Osteocyte (in vitro differentiated cells): ENCODE data around the gene PRAMEF33. TPM values are rescaled to one million over a fixed set of nuclear protein-coding genes. Genes with fewer than 3 reads are reported as not detected.
"Not testable (repeated sequence)": the region's sequence is repeated elsewhere in the genome, so short reads cannot be mapped to it uniquely, and the experiment has no call there.

ENCODE experiments used
- DNase-seq: peaks from one replicate; pipeline ENCODE4 v3.0.0; 2021; ENCODE audit warnings: mixed read lengths; ENCODE audit not compliant: unreplicated experiment; ENCODE audit errors: extremely low spot score
- H3K27ac Mint-ChIP-seq: one replicate; pipeline ENCODE4 v1.8.0; 2021; ENCODE audit warnings: mild to moderate bottlenecking, mixed read lengths; ENCODE audit not compliant: unreplicated experiment
- H3K27me3 Mint-ChIP-seq: one replicate; pipeline ENCODE4 v1.8.0; 2021; ENCODE audit warnings: mixed read lengths; ENCODE audit not compliant: unreplicated experiment
- H3K36me3 Mint-ChIP-seq: one replicate; pipeline ENCODE4 v1.8.0; 2021; ENCODE audit warnings: mixed read lengths; ENCODE audit not compliant: unreplicated experiment
- H3K4me1 Mint-ChIP-seq: one replicate; pipeline ENCODE4 v1.8.0; 2021; ENCODE audit warnings: mixed read lengths; ENCODE audit not compliant: unreplicated experiment
- H3K4me3 Mint-ChIP-seq: one replicate; pipeline ENCODE4 v1.8.0; 2021; ENCODE audit warnings: mild to moderate bottlenecking, moderate library complexity, mixed read lengths; ENCODE audit not compliant: unreplicated experiment
- H3K9me3 Mint-ChIP-seq: one replicate; pipeline ENCODE4 v1.8.0; 2021; ENCODE audit warnings: mixed read lengths; ENCODE audit not compliant: unreplicated experiment
- long read RNA-seq: library from polyadenylated mRNA; unstranded; transcript quantifications from one replicate; pipeline ENCODE4 v2.0.0, GENCODE V29; 2021
- total RNA-seq: library from RNA; stranded (reverse); gene quantifications from 2 replicates; pipeline ENCODE4 v1.2.1, GENCODE V29; 2021

Gene PRAMEF33, protein sequence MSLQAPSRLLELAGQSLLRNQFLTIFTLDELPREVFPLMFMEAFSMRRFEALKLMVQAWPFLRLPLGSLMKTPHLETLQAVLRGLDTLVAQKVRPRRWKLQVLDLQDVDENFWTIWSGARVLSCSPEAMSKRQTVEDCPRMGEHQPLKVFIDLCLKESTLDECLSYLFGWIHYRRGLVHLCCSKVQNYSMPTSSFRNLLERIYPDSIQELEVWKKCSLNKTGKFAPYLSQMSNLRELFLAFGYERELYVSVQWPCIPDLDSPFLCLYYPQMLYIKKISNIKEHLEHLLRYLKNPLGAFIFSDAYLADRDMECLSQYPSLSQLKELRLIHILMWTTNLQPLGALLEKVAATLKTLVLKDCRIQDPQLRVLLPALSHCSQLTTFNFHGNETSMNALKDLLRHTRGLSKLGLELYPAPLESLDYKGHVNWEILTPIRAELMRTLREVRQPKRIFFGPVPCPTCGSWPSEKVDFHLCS
- not detected in 2 replicates for total RNA-seq
- long read RNA-seq = 0 reads

- not testable (repeated sequence) for H3K9me3 Mint-ChIP-seq, DNase-seq, H3K36me3 Mint-ChIP-seq, H3K27me3 Mint-ChIP-seq, H3K27ac Mint-ChIP-seq, H3K4me3 Mint-ChIP-seq, H3K4me1 Mint-ChIP-seq
Measured at GRCh38 chr1:13303239-13303638, at the start of gene PRAMEF33. Gene PRAMEF33 (plus strand): TSS chr1:13303539. CDS start chr1:13305955, 2,416 bp downstream.

GRCh38 chr1:13253898-13254297 is 49.4 kb upstream of the PRAMEF33 start, which contains the start of gene PRAMEF5:
Gene PRAMEF5 (plus strand): TSS chr1:13254198. CDS start chr1:13259269, 5,071 bp downstream.
- H3K27me3 Mint-ChIP-seq, H3K4me1 Mint-ChIP-seq, H3K9me3 Mint-ChIP-seq, H3K27ac Mint-ChIP-seq, DNase-seq, H3K4me3 Mint-ChIP-seq, H3K36me3 Mint-ChIP-seq: not testable (repeated sequence)

DNA sequence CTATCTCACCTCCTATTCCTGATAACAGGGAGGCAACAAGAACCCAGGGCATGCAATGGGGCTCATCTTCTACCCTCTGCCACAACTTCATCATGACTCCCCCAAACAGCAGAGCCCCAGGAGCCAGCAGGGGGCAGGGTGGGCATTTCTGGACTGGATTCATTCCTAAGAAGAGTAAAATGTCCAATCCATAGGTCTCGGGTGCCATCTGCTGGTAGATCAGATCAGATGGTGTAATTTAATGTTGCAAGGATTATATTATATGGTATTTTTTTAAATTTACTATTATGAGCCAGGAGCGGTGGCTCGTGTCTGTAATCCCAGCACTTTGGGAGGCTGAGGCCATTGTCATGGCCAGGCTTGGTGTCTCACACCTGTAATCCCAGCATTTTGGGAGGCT is 38.2 kb upstream of the PRAMEF33 start:
- DNase-seq, H3K27me3 Mint-ChIP-seq, H3K9me3 Mint-ChIP-seq, H3K36me3 Mint-ChIP-seq, H3K27ac Mint-ChIP-seq, H3K4me1 Mint-ChIP-seq, H3K4me3 Mint-ChIP-seq: not testable (repeated sequence)

- not testable (repeated sequence) for H3K4me3 Mint-ChIP-seq
Measured at GRCh38 chr1:13277016-13277415, 26.3 kb upstream of the PRAMEF33 start.

GRCh38 chr1:13279617-13280016 is 23.7 kb upstream of the PRAMEF33 start:
- not testable (repeated sequence) for DNase-seq, H3K27ac Mint-ChIP-seq, H3K27me3 Mint-ChIP-seq, H3K4me3 Mint-ChIP-seq, H3K36me3 Mint-ChIP-seq, H3K9me3 Mint-ChIP-seq, H3K4me1 Mint-ChIP-seq

More at GRCh38 chr1:13277016-13277415, 26.3 kb upstream of the PRAMEF33 start:
- not testable (repeated sequence) for H3K36me3 Mint-ChIP-seq, H3K27me3 Mint-ChIP-seq, H3K4me1 Mint-ChIP-seq, H3K9me3 Mint-ChIP-seq, H3K27ac Mint-ChIP-seq, DNase-seq

- H3K4me1 Mint-ChIP-seq, DNase-seq, H3K36me3 Mint-ChIP-seq, H3K27ac Mint-ChIP-seq, H3K4me3 Mint-ChIP-seq, H3K9me3 Mint-ChIP-seq, H3K27me3 Mint-ChIP-seq: not testable (repeated sequence)
Measured at GRCh38 chr1:13285037-13285436, 18.3 kb upstream of the PRAMEF33 start, which contains the start of gene PRAMEF8. Gene PRAMEF8 (minus strand): TSS chr1:13285137. CDS start chr1:13284091, 1,046 bp downstream.

GRCh38 chr1:13289030-13289429 is 14.3 kb upstream of the PRAMEF33 start:
- not testable (repeated sequence) for H3K36me3 Mint-ChIP-seq, H3K4me1 Mint-ChIP-seq, H3K27me3 Mint-ChIP-seq, DNase-seq, H3K27ac Mint-ChIP-seq, H3K4me3 Mint-ChIP-seq, H3K9me3 Mint-ChIP-seq

DNA sequence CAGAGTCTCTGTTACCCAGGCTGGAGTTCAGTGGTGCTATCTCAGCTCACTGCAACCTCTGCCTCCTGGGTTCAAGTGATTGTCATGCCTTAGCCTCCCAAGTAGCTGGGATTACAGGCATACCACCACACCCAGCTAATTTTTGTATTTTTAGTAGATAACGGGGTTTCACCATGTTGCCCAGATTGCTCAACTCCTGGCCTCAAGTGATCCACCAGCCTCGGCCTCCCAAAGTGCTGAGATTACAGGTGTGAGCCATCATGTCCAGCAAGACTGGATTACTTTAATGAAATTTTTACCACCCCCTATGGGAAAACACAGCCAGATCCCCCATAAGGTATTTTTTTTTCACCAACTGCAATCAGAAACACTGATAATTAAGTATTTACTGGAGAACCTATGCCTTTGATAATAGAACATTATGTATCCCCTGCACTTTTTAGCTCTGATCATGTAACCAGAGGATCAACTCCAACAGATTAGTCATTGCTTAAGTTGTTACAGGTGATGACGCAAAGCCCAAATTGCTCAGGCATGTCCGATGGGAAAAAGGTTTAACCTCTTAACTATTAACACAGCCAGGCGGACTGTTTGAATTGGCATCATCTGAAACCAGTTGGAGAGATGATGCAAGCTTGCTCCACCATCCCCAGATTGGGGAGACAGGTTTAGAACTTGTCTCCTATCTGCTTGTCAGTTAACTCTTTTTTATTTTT is 6.0 kb upstream of the PRAMEF33 start:
- not testable (repeated sequence) for H3K4me3 Mint-ChIP-seq, H3K27ac Mint-ChIP-seq, H3K27me3 Mint-ChIP-seq, H3K9me3 Mint-ChIP-seq, H3K4me1 Mint-ChIP-seq, H3K36me3 Mint-ChIP-seq, DNase-seq

DNA sequence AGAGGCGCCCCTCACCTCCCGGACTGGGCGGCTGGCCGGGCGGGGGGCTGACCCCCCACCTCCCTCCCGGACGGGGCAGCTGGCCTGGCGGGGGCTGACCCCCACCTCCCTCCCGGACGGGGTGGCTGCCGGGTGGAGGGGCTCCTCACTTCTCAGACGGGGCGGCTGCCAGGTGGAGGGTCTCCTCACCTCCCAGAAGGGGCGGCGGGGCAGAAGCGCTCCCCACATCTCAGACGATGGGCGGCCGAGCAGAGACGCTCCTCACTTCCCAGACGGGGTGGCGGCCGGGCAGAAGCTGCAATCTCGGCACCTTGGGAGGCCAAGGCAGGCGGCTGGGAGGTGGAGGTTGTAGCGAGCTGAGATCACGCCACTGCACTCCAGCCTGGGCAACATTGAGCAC is 4.6 kb upstream of the PRAMEF33 start:
- not testable (repeated sequence) for H3K27me3 Mint-ChIP-seq, H3K4me3 Mint-ChIP-seq, H3K36me3 Mint-ChIP-seq, H3K4me1 Mint-ChIP-seq, H3K9me3 Mint-ChIP-seq, H3K27ac Mint-ChIP-seq, DNase-seq

- not testable (repeated sequence) for H3K4me1 Mint-ChIP-seq, DNase-seq, H3K27me3 Mint-ChIP-seq, H3K4me3 Mint-ChIP-seq, H3K36me3 Mint-ChIP-seq, H3K9me3 Mint-ChIP-seq, H3K27ac Mint-ChIP-seq
Measured at GRCh38 chr1:13302197-13302596, 1.1 kb upstream of the PRAMEF33 start.

DNA sequence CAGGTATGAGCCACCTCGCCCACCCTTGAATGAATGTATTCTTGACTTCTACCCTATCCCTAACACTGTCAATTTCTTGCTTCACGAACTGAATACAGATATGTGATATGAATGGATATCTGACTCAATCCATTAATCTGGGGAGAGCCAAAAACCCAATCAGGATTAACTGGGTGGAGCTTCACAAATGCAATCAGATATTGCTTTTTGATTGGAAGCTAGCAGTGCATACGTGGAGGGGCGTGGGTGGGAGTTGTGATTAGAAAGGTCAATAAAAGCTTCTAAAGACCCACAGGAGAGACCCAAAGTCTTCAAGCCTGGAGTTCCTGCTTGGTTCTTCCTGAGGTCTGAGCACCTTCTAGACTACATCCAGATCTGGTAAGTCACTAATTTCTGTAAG is 11.9 kb downstream of the PRAMEF33 start, which contains the start of gene PRAMEF15:
Gene PRAMEF15 (plus strand): TSS at position 301 of the 400 bp plus-strand sequence. CDS start 2,827 bp downstream, outside the sequence.
- not testable (repeated sequence) for H3K4me1 Mint-ChIP-seq, H3K36me3 Mint-ChIP-seq

DNA sequence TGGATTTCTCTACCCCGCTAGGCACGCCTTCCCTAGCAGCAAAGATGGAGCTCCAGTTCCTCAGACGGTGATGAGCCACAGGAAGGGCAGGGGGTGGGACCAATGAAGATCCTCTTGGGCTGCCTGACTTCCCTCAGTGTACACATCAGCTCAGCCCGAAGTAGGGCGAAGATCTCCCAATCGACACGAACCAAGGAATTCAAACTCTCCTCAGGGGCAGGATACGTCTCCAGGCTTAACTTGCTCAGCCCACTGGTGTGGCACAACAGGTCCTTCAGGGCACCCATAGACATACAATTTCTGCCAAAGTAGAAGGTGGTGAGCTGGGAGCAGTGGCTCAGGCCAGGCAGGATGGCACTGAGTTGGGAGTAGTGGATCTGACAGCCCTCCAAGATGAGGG is 39.2 kb downstream of the PRAMEF33 start:
- not testable (repeated sequence) for H3K27ac Mint-ChIP-seq, H3K4me1 Mint-ChIP-seq, H3K4me3 Mint-ChIP-seq, H3K9me3 Mint-ChIP-seq, H3K36me3 Mint-ChIP-seq, H3K27me3 Mint-ChIP-seq
- peak; percentile 70 for DNase-seq

More for the DNA sequence above, 11.9 kb downstream of the PRAMEF33 start, which contains the start of gene PRAMEF15:
- not testable (repeated sequence) for H3K27me3 Mint-ChIP-seq, H3K4me3 Mint-ChIP-seq, H3K9me3 Mint-ChIP-seq, DNase-seq, H3K27ac Mint-ChIP-seq
